ENCODE results near the gene IL26.
"Not testable (repeated sequence)": the region's sequence is repeated elsewhere in the genome, so short reads cannot be mapped to it uniquely, and the experiment has no call there.

The IL26 gene

DNA sequence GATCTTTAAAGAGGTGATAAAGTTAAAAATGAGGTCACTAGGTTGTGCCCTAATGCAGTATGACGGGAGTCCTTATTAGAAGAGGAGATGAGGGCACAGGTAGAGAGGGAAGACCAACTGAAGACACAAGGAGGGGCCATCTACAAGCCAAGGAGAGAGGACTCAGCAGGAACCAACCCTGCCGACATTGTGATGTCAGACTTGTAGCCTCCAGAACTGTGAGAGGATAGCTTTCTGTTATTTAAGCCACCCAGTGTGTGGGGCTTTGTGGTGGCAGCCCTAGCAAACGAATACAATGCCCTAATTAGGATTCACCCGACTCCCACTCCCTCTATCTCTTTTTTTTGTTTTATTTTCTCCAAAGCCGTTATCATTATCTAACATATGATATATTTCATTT, 7.9 kb upstream of the IL26 start:
- Mint-ChIP-seq H3K36me3 (ENCODE audit: low read depth) (peaks cover 10% of the 10 kb centered on the region), H3K27ac (peak overlapping the region; percentile 1), H3K4me1 (ENCODE audit: low read depth) (peaks cover 63% of the 10 kb centered on the region), H3K27me3 (ENCODE audit: low read depth) (no peaks in the 10 kb centered on the region), H3K4me3 (no peak overlapping the region), H3K9me3 (peaks cover 3% of the 10 kb centered on the region)

DNA sequence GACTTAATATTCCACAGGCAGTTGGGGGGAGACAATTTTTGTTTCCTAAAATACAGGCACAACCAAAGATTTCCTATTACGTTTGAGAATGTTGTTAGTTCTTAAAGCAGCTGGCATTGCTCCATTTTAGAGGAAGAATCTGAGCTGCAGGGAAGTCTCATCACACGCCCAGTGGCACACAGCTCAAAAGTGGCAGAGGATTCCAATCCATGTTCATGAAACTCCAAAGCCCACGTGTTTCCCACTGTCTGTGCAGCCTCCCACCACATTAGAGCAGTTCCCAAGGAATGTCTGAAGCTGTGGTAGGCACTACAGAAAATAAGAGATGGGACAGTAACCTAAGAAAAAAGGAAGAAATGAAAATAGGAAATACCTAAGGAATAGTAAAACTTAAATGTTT, 6.1 kb upstream of the IL26 start:
- Mint-ChIP-seq H3K27me3 (ENCODE audit: low read depth) (no peaks in the 10 kb centered on the region), H3K4me1 (ENCODE audit: low read depth) (peaks cover 51% of the 10 kb centered on the region), H3K9me3 (no peaks in the 10 kb centered on the region), H3K27ac (peak overlapping the region; percentile 53), H3K4me3 (no peak overlapping the region), H3K36me3 (ENCODE audit: low read depth) (peaks cover 8% of the 10 kb centered on the region)

DNA sequence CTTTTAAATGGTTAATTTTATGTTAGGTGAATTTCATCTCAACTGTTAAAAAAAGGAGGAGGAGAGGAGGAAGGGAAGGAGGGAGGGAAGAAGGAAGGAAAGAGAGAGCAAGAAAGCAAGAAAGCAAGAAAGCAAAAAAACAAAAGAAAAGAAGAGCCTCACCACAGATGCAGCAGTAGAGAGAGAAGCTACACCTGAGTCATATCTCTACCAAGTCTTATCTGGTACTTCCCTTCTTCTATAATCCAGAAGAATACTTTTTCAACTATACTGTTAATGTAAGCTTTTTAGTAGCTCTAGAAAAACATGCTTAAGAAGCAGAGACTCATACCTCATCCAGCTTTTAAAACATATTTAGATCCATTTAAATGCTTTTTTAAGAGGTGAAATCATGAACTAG, 5.6 kb upstream of the IL26 start:
- H3K4me1 Mint-ChIP-seq (ENCODE audit: low read depth), result peaks cover 52% of the 10 kb centered on the region
- H3K27me3 Mint-ChIP-seq (ENCODE audit: low read depth), result no peaks in the 10 kb centered on the region
- no peaks in the 10 kb centered on the region for H3K9me3 Mint-ChIP-seq
- no peak overlapping the region for H3K4me3 Mint-ChIP-seq
- H3K36me3 Mint-ChIP-seq (ENCODE audit: low read depth), result peaks cover 13% of the 10 kb centered on the region
- peak overlapping the region; percentile 53 for H3K27ac Mint-ChIP-seq

DNA sequence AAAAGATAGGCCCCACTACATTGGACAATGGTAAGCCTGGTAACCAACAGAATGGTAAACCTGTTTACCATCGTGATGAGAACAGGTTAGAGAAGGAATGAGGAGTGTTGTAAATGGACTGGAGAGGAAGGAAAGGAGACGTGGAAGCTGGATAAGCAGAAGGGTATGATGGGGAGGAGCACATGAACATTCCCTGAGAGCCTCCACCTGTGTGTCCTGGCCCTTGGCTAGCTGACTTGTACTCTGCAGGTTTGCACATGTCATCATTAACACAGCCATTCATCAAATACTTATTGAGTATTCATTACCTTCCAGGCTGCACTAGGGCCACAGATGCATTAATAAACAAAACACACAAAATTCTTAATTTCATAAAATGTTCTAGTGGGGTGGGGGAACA, 4.3 kb upstream of the IL26 start:
- Mint-ChIP-seq H3K27ac (no peak overlapping the region), H3K27me3 (ENCODE audit: low read depth) (no peaks in the 10 kb centered on the region), H3K9me3 (no peaks in the 10 kb centered on the region), H3K4me3 (no peak overlapping the region), H3K36me3 (ENCODE audit: low read depth) (peaks cover 15% of the 10 kb centered on the region), H3K4me1 (ENCODE audit: low read depth) (peaks cover 53% of the 10 kb centered on the region)

DNA sequence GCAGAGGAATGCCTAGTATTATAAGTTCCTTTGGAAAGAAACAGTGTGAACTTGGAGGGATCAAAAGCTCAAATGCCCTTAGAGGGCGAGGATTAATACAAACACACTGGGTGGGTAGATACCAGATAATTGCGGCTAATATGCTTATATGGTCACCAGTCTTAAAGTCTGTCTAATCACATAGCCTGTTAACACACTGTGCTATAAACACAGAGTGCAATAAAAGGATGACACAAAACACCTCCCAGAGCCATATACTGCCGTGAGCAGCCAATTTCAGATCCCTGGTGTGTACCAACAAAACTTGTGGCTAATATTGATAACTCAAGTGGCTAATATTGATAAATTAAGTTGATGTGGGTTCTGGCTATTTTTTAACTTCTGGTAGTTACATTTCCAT, 1.7 kb upstream of the IL26 start:
- Mint-ChIP-seq H3K9me3 (no peaks in the 10 kb centered on the region), H3K27me3 (ENCODE audit: low read depth) (no peaks in the 10 kb centered on the region), H3K4me3 (no peak overlapping the region), H3K4me1 (ENCODE audit: low read depth) (peaks cover 48% of the 10 kb centered on the region), H3K36me3 (ENCODE audit: low read depth) (peaks cover 12% of the 10 kb centered on the region), H3K27ac (no peak overlapping the region)

DNA sequence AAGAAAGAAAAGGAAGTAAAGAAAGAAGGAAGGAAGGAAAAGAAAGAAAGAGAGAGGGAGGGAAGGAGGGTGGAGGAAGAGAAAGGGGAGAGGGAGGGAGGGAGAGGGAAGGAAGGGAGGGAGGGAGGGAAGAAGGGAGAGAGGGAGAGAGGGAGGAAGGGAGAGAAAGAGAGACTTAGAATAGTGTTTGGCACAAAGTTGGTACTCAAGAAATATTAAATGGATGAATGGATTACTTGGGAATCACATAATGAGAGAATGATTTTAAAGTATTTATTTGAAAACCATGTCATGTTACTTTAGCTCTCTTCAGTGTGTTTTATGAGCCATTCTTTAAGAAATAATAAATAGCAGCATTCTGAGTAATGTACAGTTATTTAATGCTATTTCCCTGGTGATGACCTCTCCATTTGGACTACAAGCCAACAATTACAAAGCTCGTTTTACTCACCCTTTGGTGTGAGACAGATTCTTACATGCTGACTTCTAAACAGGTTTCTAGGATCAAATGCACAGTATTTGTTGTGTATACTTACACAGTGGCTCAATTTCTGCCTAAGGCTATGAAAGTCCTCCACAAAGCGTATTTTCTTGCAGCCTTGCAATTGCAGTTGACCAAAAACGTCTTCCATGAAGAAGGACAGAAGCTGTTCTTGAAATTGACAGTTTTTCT, 861 bp downstream of the IL26 start:
- Mint-ChIP-seq H3K4me1 (ENCODE audit: low read depth) (peaks cover 41% of the 10 kb centered on the region), H3K9me3 (peaks cover 3% of the 10 kb centered on the region), H3K27me3 (ENCODE audit: low read depth) (no peaks in the 10 kb centered on the region), H3K4me3 (peak overlapping the region; percentile 63), H3K36me3 (ENCODE audit: low read depth) (peaks cover 11% of the 10 kb centered on the region), H3K27ac (peak overlapping the region; percentile 84)

DNA sequence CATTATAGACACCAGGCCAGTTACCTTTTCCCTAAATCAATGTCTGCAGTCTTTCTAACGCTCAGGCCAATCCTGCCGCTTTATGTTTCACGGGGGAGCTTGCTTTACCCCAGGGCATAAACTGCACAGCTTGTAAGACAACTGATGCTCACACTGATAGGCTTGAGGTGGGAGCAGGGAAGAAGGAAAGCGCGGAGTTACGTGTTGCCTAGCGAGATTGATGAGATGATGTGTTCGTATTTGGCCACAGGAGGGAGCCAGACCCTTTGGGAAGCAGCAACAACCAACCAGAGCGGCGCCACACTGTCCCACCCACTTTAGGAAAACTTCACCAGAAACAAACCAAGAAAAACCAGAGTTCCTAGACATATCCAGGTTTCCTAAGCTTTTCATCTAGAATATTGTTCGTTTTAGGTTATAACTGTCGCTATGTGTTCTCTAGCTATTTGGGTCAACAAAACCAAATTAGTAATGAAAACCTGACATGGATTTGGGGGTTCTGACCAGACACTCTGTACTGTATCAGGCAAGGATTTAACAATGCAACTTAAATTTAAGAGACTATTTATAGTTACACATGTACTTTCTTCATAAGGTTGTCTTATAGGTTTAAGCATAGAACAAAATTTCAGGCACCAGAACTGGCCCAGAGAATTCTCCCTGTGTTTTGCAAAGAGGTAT, 2.4 kb downstream of the IL26 start:
- Mint-ChIP-seq H3K4me1 (ENCODE audit: low read depth) (peaks cover 43% of the 10 kb centered on the region), H3K4me3 (peak overlapping the region; percentile 79), H3K27me3 (ENCODE audit: low read depth) (no peaks in the 10 kb centered on the region), H3K36me3 (ENCODE audit: low read depth) (peaks cover 15% of the 10 kb centered on the region), H3K9me3 (peaks cover 3% of the 10 kb centered on the region), H3K27ac (peak overlapping the region; percentile 86)

DNA sequence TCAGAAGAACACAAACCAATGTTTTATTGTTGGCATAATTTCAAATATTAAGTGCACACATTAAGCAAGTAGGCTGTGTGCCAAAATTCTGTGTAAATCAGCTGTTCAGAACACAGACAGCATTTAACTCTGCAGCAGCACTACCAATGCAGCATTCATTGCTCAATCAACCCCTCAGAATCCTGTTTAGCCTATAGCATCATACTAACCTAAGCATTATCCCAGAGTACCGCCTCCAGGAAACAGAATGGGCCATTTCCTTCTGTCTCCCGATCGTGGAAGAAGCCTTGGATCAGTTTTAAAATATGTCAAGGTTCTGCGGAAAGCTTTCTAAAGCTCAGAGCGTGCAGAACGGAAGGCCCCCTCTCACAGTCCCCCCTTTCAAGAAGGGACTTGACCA, 3.3 kb downstream of the IL26 start:
- no peaks in the 10 kb centered on the region for H3K27me3 Mint-ChIP-seq (ENCODE audit: low read depth)
- no peak overlapping the region for H3K27ac Mint-ChIP-seq
- H3K36me3 Mint-ChIP-seq (ENCODE audit: low read depth), result peaks cover 19% of the 10 kb centered on the region
- no peak overlapping the region for H3K4me3 Mint-ChIP-seq
- H3K4me1 Mint-ChIP-seq (ENCODE audit: low read depth), result peaks cover 43% of the 10 kb centered on the region
- peaks cover 3% of the 10 kb centered on the region for H3K9me3 Mint-ChIP-seq

DNA sequence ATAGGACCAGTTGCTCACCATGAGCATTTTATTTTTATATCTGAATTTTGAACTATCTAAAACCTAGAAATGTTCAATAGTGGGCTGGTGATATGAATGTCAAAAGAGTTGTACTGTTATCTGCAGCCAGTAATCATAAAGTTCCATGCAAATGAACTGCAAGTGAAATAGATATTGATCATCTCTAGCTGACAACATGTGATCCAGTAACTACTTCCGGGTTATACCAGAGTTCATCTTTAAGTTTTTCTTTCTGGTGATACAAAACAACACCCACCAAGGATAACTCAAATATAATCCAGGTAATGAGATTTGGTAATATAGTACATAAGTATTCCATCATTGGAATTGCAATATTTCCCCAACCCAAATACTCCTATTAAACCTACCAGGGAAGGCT, 4.1 kb downstream of the IL26 start:
- Mint-ChIP-seq H3K27me3 (ENCODE audit: low read depth) (no peaks in the 10 kb centered on the region), H3K9me3 (peaks cover 3% of the 10 kb centered on the region), H3K4me1 (ENCODE audit: low read depth) (peaks cover 39% of the 10 kb centered on the region), H3K36me3 (ENCODE audit: low read depth) (peaks cover 16% of the 10 kb centered on the region), H3K4me3 (no peak overlapping the region), H3K27ac (peak overlapping the region; percentile 57)

DNA sequence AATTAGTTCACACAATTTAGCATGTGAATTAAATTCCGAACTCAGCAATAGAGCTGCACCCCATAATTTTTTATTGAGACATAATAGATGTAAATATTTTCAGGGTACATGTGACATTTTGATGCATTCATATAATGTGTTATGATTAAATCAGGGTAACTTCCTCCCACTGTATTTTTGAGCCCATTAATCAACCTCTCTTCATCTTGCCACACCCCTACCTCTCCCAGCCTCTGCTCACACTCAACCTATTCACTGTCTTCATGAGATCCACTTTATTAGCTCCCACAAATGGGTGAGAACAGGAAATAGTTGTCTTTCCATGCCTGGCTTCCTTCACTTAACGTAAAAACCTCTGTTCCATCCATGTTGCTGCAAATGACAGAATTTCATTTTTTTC, 14.7 kb downstream of the IL26 start:
- H3K4me1 Mint-ChIP-seq (ENCODE audit: low read depth), result peaks cover 34% of the 10 kb centered on the region
- H3K9me3 Mint-ChIP-seq, result peaks cover 10% of the 10 kb centered on the region
- H3K4me3 Mint-ChIP-seq, result no peak overlapping the region
- H3K27me3 Mint-ChIP-seq (ENCODE audit: low read depth), result no peaks in the 10 kb centered on the region
- peaks cover 28% of the 10 kb centered on the region for H3K36me3 Mint-ChIP-seq (ENCODE audit: low read depth)
- H3K27ac Mint-ChIP-seq, result no peak overlapping the region

DNA sequence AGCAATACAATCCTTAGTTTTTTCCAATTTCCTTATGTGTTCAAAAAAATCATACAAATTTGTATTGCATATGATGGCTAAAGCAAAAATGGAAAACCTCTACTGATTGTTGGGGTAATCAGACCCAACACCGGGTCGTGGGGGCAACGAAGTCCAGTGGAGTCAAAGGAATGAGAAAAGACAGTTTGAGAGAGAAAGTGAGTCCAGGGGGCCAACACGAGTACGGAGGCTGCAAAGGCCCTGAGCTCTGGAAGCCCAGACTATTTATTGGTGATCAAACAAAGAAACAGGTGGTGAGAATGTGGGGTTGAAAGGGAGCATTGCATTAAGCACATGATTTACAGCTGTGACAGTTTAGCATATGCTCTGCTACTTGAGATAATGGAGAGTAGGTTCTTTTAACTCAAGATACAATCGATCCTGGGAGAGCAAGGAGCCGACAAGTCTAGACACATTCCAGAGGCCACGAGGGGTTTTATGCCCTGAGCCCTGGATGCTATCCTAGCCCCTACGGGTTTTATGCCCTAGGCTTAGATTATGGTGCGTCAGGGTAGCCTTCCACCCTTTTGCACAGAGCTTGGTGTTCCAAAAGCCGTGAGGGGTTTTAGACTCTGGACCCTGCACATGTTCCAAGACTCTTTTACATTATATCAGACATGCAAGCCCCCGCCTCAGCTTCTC, 16.4 kb downstream of the IL26 start:
- not testable (repeated sequence) for H3K9me3 Mint-ChIP-seq; H3K27me3 Mint-ChIP-seq (ENCODE audit: low read depth); H3K4me3 Mint-ChIP-seq
- peak overlapping the region; percentile 28 for H3K27ac Mint-ChIP-seq
- H3K36me3 Mint-ChIP-seq (ENCODE audit: low read depth), result peaks cover 26% of the 10 kb centered on the region
- peaks cover 36% of the 10 kb centered on the region for H3K4me1 Mint-ChIP-seq (ENCODE audit: low read depth)

DNA sequence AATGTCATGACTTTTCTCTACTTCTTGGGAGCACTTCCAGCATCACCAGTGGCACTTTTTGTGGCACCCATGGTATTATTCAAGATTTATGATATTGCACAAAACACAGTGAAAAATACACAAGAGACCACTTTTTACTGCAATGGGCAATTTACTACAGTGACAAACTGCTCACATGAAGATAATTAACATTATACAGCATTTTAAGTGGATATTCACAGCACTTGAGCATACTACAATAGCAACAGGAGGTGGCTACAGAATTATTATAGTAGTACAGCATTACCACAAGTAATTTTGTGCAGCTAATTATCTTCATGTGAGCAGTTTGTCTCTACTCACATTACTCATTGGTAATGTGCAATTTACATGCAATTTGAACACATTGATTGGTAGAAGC, 18.3 kb downstream of the IL26 start:
- Mint-ChIP-seq H3K4me1 (ENCODE audit: low read depth) (peaks cover 48% of the 10 kb centered on the region), H3K9me3 (peaks cover 10% of the 10 kb centered on the region), H3K27ac (no peak overlapping the region), H3K27me3 (ENCODE audit: low read depth) (no peaks in the 10 kb centered on the region), H3K36me3 (ENCODE audit: low read depth) (peaks cover 24% of the 10 kb centered on the region), H3K4me3 (no peak overlapping the region)

DNA sequence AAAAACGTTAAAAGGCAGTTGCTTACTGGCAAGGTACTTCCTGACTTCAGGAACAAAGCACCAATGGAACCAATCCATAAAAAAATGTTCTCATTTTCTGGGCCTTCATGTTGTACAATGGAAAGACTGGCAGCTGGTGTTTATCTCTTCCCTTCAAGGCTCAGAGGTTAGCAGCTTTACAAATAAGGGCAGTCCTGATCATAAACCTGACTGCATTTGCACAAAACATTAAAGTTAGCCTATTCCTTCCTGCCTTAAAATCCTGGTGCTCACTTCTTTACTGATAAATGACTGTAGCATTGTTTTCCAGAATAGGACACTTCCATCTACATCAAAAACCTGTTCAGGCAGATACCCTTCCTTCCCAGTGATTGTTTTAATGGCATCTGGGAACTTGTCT, 19.2 kb downstream of the IL26 start:
- Mint-ChIP-seq H3K4me3 (no peak overlapping the region), H3K36me3 (ENCODE audit: low read depth) (peaks cover 16% of the 10 kb centered on the region), H3K4me1 (ENCODE audit: low read depth) (peaks cover 44% of the 10 kb centered on the region), H3K9me3 (peaks cover 1% of the 10 kb centered on the region), H3K27me3 (ENCODE audit: low read depth) (no peaks in the 10 kb centered on the region), H3K27ac (no peak overlapping the region)

DNA sequence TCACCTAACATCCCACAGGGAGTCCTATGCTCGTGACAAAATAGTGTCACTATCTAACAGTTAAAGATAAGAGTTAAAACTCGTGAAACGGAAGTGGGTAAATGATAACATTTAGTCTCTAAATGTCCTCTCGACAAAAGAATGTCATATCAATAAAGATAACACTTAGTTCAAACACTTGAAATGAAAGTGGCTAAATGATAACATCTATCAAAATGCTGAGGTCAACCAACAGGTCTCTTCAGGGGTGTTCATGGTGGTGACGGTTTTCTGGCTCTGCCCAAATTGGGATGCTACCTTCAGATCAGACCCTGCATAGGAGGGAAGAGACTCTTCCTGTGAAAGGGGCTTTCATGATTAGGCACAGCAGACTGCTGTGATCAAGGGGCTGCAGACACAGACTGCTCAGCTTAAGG, 22.1 kb downstream of the IL26 start:
- H3K27me3 Mint-ChIP-seq (ENCODE audit: low read depth), result no peaks in the 10 kb centered on the region
- no peak overlapping the region for H3K4me3 Mint-ChIP-seq
- peaks cover 61% of the 10 kb centered on the region for H3K4me1 Mint-ChIP-seq (ENCODE audit: low read depth)
- H3K36me3 Mint-ChIP-seq (ENCODE audit: low read depth), result peaks cover 13% of the 10 kb centered on the region
- no peak overlapping the region for H3K27ac Mint-ChIP-seq
- no peaks in the 10 kb centered on the region for H3K9me3 Mint-ChIP-seq

DNA sequence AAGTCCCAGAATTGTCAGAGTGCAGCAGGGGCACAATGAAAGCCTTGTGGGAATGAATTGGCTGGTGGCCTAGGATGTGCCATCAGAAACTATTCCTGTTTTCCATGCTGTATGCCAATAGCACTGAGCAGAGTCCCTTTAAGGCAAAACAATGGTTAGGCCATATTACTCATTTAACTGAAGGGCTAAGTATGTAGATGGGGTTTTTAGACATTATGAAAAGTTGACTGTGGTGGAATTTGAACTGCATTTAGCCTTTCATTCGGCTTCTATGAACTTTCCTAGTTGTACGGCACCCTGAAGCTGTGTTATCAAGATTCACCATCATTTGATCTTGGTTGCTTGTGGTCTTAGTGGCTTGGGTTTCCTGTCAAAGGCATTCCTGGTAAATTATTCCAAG, 24.8 kb downstream of the IL26 start:
- Mint-ChIP-seq H3K4me3 (peak overlapping the region; percentile 53), H3K9me3 (no peaks in the 10 kb centered on the region), H3K27me3 (ENCODE audit: low read depth) (no peaks in the 10 kb centered on the region), H3K4me1 (ENCODE audit: low read depth) (peaks cover 61% of the 10 kb centered on the region), H3K27ac (peak overlapping the region; percentile 38), H3K36me3 (ENCODE audit: low read depth) (peaks cover 12% of the 10 kb centered on the region)
